HCEC 1CT (cell line): ENCODE results near the gene EDEM1.
"Not testable (repeated sequence)": the region's sequence is repeated elsewhere in the genome, so short reads cannot be mapped to it uniquely, and the experiment has no call there.

Experiments
- DNase-seq: peaks from one replicate; pipeline ENCODE4 v3.0.0-alpha.2; 2017

EDEM1 gene

DNA sequence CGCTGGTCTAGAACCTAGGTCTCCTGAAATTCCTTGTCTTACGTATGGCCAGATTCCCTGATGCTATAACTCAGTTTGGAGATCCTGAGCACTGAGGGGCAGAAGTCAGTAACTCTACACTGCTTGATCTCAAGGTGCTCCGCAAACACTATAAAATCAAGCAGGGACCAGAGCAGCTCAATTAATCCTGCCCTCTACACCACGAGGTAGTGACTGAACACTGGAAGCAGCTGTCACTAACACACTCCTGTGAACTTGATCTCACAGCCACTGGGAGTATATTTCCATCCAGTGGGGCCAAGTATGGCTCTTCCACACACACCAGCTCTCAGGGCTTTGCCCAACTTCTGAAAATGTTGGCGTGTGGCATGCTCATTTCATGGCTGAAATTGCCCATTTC lies 51.0 kb downstream of the EDEM1 start:
- DNase-seq: no peak

DNA sequence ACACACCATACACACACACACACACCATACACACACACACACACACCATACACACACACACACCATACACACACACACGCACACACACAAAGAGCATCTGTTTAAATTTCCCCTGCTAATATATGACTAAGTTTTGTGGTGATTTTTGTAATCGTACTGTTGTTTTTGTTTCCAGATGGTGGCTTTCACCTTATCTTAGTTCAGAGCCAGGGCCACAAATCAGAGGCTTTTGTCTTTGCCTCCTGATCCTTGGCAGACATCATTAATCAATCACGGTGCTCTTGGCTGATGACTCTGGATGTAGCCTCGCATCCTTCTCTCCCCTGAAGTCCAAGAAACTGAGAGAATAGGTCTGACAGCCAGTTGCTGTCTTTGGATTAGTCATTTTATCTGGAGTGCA lies 52.1 kb downstream of the EDEM1 start:
- DNase-seq: no peak

DNA sequence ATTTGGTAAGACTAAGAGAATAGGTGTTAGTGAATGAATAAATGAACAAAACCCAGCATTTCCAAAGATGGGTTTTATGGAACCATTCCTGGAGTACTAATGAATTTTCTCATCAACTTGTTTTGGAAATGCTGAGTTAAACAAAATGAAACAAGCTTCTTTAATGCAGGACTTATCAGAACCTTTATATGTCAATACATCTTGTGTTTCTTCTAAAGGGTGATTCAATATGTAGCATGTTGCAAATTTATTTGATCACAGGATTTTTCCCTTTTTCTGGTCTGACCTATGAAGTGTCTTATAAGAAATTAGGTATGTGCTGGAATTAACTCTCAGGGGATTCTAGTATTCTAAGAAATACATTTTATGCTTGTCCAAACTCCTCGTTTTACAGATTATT lies 53.2 kb downstream of the EDEM1 start:
- no peak for DNase-seq

DNA sequence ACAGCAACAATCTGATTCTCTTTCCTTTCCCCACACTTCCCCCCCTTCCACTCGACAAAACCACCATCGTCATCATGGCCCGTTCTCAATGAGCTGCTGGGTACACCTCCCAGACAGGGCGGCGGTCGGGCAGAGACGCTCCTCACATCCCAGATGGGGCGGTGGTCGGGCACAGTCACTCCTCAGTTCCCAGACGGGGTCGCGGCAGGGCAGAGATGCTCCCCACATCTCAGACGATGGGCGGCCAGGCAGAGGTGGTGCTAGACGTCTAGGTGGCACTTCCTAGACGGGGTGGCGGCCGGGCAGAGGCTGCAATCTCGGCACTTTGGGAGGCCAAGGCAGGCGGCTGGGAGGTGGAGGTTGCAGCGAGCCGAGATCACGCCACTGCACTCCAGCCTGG lies 55.3 kb downstream of the EDEM1 start:
- not testable (repeated sequence) for DNase-seq

DNA sequence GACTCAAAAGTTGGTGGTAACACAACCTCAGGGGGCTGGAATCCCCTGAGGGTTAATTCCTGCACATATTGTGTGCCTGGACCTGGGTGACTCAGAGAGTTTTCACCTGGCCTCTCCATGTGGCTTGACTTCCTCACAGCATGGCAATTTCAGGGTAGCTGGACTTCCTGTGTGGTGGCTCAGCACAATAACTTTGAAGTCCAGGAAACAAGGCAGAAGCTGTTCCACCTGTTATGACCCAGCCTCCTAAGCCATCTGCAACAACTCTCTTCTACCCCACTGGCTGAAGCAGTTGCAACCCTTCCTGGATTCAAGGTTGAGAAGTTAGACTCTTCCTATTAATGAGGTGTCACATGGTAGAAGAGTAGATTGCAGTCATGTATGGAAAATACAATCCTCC lies 58.4 kb downstream of the EDEM1 start:
- no peak for DNase-seq

DNA sequence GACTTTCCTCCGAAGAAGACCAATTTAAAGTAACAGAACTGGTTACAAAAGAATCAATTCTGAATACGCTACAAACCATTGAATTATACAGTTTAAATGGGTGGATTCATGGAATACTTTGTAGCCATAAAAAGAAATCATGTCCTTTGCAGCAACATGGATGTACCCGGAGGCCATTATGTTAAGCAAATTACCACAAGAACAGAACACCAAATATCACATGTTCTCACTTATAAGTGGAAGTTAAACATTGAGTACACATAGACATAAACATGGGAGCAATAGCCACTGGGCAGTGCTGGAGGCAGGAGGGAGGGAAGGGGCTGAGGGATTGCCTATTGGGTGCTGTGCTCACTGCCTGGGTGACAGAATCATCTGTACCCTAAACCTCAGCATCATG lies 61.3 kb downstream of the EDEM1 start:
- DNase-seq: no peak

DNA sequence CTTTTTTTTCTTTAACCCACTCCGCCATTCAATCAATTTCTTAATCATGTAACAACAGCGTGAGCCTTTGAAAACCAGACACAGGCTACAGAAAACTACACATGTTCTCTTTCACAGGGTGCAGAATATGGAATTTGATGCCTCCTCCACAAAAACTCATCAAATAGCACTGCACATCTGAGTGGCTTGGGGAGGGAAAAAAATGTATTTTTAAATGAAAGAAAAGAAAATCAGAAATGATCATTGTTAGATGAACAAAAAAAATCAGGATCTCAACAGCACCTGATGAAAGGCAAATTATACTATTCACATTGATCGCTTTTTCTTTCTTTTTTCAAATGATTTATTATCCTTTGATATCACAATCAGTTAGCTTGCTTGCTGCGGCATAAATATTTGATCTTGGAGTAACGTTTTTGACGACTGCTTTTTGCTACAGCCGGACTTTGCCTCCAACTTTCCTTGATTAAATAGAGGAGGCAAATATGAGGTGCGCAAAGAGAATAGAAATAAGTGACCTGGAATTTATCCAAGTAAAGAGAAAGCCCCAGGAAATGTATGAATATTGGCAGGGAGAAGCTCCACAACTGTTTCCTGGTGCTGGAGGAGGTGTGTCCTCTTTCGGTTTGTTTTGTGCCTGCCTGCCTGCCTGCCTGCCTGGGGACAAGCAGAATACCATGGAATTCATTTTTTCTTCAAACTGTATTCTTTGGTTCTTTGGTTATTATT lies 63.1 kb downstream of the EDEM1 start:
- no peak for DNase-seq

DNA sequence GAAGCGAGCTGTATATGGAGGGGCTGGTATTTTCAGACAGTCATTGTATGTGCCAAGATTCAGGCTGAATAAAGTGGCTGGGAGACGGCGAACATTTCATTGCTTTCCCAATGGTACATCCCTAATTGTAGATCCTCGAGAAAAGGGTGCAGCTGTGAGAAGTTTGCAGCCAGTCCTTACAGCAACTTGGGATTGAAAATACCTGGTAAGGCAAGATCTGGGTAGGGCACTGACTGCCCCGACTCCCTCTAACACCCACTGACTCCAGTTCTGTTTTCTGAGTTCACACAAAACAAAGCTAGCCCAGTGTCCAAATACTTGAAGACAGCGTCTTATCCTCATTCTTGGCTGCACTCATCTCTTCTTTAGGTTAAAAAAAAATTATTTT lies 63.7 kb downstream of the EDEM1 start:
- no peak for DNase-seq

- no peak for DNase-seq
Measured at GRCh38 chr3:5252131-5252530, 64.6 kb downstream of the EDEM1 start.

DNA sequence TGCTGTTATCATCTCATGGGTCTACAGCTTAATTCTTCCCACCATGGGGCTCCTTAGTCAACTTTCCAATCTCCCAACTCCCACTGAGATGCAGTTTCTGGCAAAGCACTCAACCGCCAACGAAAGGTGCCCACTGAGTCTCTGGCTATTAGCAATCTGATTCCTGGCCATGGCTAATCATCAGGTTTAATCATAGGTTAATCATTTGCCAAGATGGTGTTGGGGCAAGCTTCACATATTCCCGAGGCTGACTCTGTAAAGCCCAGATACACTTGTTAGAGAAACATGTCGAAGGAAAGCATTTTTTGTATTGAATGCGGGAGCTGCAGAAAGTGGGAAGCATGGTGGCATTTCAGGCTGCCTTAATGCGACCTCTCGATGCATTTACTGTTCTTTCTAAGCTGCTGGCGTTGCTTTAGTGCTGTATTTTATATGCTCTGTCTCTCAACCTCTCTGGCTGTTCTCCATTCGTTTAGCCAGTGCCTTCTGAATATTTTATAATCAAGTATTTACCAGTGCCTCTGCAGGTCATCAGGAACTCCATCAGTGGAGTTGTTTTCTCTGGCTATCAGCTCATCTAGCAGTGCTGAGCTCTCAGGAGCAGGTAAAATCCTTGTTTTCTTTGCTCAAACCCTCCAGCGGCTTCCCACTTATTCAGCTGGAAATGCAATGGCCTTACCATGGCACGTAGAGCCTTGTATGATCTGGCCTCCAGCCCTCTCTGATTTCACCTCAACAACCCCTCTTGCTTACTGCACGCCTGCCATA lies 67.0 kb downstream of the EDEM1 start:
- no peak for DNase-seq

DNA sequence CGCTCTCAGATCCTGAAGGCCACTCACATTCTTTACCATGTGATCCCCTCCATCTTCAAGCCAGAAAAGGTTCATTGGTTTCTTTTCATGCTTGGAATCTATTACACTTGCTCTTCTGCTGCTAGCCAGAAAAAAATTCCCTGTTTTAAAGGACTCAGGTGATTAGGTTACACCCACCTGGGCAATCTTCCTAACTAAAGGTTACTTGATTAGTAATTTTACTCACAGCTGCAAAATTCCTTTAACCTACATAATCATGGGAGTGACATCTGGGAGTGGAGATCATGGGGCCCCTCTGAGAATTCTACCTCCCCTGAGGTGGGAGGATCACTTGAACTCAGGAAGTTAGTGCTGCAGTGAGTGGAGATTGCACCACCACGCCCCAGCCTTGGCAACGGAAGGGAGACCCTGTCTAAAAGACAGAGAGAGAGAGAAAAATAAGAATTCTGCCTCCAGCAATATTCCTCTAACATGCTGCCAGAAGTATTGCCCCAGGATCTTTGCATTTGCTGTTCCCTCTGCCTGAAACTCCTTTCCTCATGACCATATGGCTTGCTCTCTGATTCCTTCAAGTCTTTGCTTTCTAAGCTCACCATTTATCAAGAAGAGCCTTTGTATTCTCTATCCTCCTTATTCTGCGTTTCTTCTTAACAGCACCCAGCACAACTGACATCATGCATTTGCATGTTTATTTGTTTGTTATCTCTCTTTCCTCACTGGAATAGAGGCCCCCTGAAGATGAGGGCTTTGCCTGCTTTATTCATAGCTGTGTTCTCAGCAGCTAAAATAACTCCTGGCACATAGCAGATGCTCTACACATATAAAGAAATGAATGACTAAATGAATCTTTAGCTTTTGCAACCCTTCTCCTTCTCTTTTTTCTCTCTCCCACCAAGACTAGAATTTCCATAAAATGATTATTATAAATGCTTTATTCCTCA lies 68.2 kb downstream of the EDEM1 start:
- DNase-seq: no peak

- DNase-seq: no peak
Measured at GRCh38 chr3:5258526-5258925, 71.0 kb downstream of the EDEM1 start.

GRCh38 chr3:5260992-5261501 lies 73.5 kb downstream of the EDEM1 start:
- no peak for DNase-seq

- no peak for DNase-seq
Measured at GRCh38 chr3:5262507-5262906, 75.0 kb downstream of the EDEM1 start.

- DNase-seq: no peak
Measured at GRCh38 chr3:5264093-5264600, 76.6 kb downstream of the EDEM1 start.

GRCh38 chr3:5264896-5265770 lies 77.6 kb downstream of the EDEM1 start:
- no peak for DNase-seq

- DNase-seq: no peak
Measured at GRCh38 chr3:5267252-5267651, 79.7 kb downstream of the EDEM1 start.

GRCh38 chr3:5267889-5268288 lies 80.4 kb downstream of the EDEM1 start:
- no peak for DNase-seq
